Measurements from ENCODE around the gene ALG14. TPM values are rescaled to one million over a fixed set of nuclear protein-coding genes. Genes with fewer than 3 reads are reported as not detected.

Gene ALG14
- total and polyA plus RNA-seq, 2 donors (not counting 3 experiments of a cell fraction or from before 2014, with no cell fraction given): 2.6 to 8.6 TPM

DNA sequence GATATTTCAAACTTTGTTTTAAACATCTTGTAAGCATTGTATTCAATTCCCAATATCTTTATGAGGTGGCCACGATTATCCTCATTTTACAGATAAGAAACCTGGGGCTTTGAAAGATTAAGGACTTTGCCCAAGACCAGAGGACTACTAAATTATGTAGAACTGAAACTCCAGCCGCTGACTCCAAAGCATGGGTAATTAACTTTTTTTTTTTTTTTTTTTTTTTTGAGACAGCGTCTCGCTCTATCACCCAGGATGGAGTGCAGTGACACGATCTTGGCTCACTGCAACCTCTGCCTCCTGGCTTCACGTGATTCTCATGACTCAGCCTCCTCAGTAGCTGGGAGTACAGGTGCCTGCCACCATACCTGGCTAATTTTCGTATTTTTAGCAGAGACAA is 68.7 kb downstream of the ALG14 start:
- no TSS peak for BruUV-seq (replicated peaks)
- Histone ChIP-seq H3K4me3 (replicated peaks in 1 of 3; ENCODE audit: insufficient read depth in 1 of 3, low read depth in 1 of 3, low read length in 3 of 3) (no peak overlapping the region), H3K4me2 (ENCODE audit: insufficient read depth, low read length) (no peak overlapping the region), H3K9me1 (replicated peaks; ENCODE audit: control insufficient read depth, extremely low read depth, insufficient read depth, low read length) (no peaks in the 10 kb centered on the region), H3K27ac (ENCODE audit: insufficient read depth, low read depth, low read length) (no peak overlapping the region), H3K9me3 (replicated peaks; ENCODE audit: control insufficient read depth, insufficient read depth, low read length) (no peaks in the 10 kb centered on the region), H3K9ac (replicated peaks; ENCODE audit: extremely low read depth, insufficient read depth, low read length) (no peak overlapping the region), H4K20me1 (replicated peaks; ENCODE audit: control insufficient read depth, extremely low read depth, insufficient read depth, low read length) (no peaks in the 10 kb centered on the region), H3K4me1 (ENCODE audit: control insufficient read depth, extremely low read depth, insufficient read depth, low read length) (peaks cover 13% of the 10 kb centered on the region), H3K36me3 (ENCODE audit: control insufficient read depth in 2 of 2, extremely low read depth in 1 of 2, insufficient read depth in 2 of 2, low read length in 2 of 2) (no peaks in the 10 kb centered on the region), H2AFZ (ENCODE audit: low read depth, low read length) (no peak overlapping the region), H3K79me2 (ENCODE audit: control insufficient read depth, insufficient read depth, low read length) (no peaks in the 10 kb centered on the region), H3K27me3 (ENCODE audit: control insufficient read depth in 2 of 2, insufficient read depth in 2 of 2, low read length in 2 of 2) (no peaks in the 10 kb centered on the region)
- TF ChIP-seq JUN (IDR thresholded peaks at IDR 0.05; ENCODE audit: borderline replicate concordance, insufficient read depth, insufficient read length, low read depth) (no peak), GATA2 (IDR thresholded peaks at IDR 0.05; ENCODE audit: insufficient read depth, insufficient read length, low read depth, low read length) (no peak), POLR2A (IDR thresholded peaks at IDR 0.05; ENCODE audit: low read depth, low read length) (no peak), FOS (IDR thresholded peaks at IDR 0.05; ENCODE audit: borderline replicate concordance, insufficient read depth, low read length) (no peak), POLR2AphosphoS5 (IDR thresholded peaks at IDR 0.05; ENCODE audit: insufficient read depth, low read depth, low read length) (no peak), MYC (IDR thresholded peaks at IDR 0.05; ENCODE audit: low read depth, low read length) (no peak), EZH2 (IDR thresholded peaks at IDR 0.05; ENCODE audit: borderline replicate concordance, low read depth, low read length, severe bottlenecking) (no peak)
- TF ChIP-seq, protein P1, sequence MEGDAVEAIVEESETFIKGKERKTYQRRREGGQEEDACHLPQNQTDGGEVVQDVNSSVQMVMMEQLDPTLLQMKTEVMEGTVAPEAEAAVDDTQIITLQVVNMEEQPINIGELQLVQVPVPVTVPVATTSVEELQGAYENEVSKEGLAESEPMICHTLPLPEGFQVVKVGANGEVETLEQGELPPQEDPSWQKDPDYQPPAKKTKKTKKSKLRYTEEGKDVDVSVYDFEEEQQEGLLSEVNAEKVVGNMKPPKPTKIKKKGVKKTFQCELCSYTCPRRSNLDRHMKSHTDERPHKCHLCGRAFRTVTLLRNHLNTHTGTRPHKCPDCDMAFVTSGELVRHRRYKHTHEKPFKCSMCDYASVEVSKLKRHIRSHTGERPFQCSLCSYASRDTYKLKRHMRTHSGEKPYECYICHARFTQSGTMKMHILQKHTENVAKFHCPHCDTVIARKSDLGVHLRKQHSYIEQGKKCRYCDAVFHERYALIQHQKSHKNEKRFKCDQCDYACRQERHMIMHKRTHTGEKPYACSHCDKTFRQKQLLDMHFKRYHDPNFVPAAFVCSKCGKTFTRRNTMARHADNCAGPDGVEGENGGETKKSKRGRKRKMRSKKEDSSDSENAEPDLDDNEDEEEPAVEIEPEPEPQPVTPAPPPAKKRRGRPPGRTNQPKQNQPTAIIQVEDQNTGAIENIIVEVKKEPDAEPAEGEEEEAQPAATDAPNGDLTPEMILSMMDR (IDR thresholded peaks at IDR 0.05; ENCODE audit: extremely low read depth in 1 of 2, insufficient read depth in 1 of 2, low read depth in 1 of 2, low read length in 2 of 2): no peak
- TF ChIP-seq, protein P2, sequence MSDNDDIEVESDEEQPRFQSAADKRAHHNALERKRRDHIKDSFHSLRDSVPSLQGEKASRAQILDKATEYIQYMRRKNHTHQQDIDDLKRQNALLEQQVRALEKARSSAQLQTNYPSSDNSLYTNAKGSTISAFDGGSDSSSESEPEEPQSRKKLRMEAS (IDR thresholded peaks at IDR 0.05; ENCODE audit: insufficient read depth, insufficient read length): no peak
- CTCF ChIA-PET: interaction anchor here (1.4 to 1.8 kb wide), 2 partner anchors 9 to 38 kb away, joined by 4 to 7 read pairs; no protein-coding TSS in a partner anchor
- FAIRE-seq: no peak
- DNase-seq (ENCODE audit: low read depth, low spot score): no peak
- intact Hi-C loops (cut with micrococcal nuclease) (no loop called here), dilution Hi-C loops (cut with MboI; ENCODE audit: extremely low pct_ligation_motif_present, low sequenced_read_pairs) (no loop called here)
- POLR2A ChIA-PET: interaction anchor here (2.0 kb wide), 1 partner anchor 10 kb away, joined by 5 read pairs; no protein-coding TSS in a partner anchor

All from endothelial cell of umbilical vein (primary cell).